Neural cell (in vitro differentiated cells): Measurements from ENCODE around the gene PPP2R2B. TPM values are rescaled to one million over a fixed set of nuclear protein-coding genes. Genes with fewer than 3 reads are reported as not detected.
A peak's percentile ranks its signal among the peaks of the same experiment; 100 is the strongest.

ENCODE experiments used
- H2AFZ ChIP-seq: fragments of 200-600, 300-800 bp; sonication (generic), shearing (Covaris generic); 2 replicates; pipeline ENCODE4 v1.6.0; 2014; ENCODE audit warnings: low read depth, mild to moderate bottlenecking, antibody characterized with exemption, low read length, moderate library complexity
- H3F3A ChIP-seq: fragments of 200-600 bp; shearing (Covaris generic); 2 replicates; pipeline ENCODE4 v1.6.1; 2016; ENCODE audit warnings: mild to moderate bottlenecking, moderate library complexity, mixed read lengths, antibody characterized with exemption, low read length; ENCODE audit not compliant: insufficient read depth, poor library complexity, severe bottlenecking
- H3K27ac ChIP-seq: fragments of 200-600, 300-800 bp; sonication (generic), shearing (Covaris generic); 2 replicates; pipeline ENCODE4 v1.5.1; 2014; ENCODE audit warnings: mild to moderate bottlenecking, low read length, moderate library complexity
- H3K27me3 ChIP-seq: fragments of 300-800, 200-600 bp; sonication (generic), shearing (Covaris generic); 2 replicates; pipeline ENCODE4 v1.6.0; 2014; ENCODE audit warnings: mild to moderate bottlenecking, low read depth, low read length, moderate library complexity; ENCODE audit not compliant: insufficient read depth
- H3K36me3 ChIP-seq: fragments of 300-800, 200-600 bp; sonication (generic), shearing (Covaris generic); 2 replicates; pipeline ENCODE4 v1.5.1; 2014; ENCODE audit warnings: mild to moderate bottlenecking, antibody characterized with exemption, low read length, moderate library complexity; ENCODE audit not compliant: insufficient read depth
- H3K4me2 ChIP-seq: fragments of 300-800, 200-600 bp; sonication (generic), shearing (Covaris generic); 2 replicates; pipeline ENCODE4 v1.6.0; 2014; ENCODE audit warnings: mild to moderate bottlenecking, low read length
- H3K4me3 ChIP-seq: fragments of 300-800, 200-600 bp; sonication (generic), shearing (Covaris generic); 2 replicates; pipeline ENCODE4 v1.5.1; 2014; ENCODE audit warnings: mild to moderate bottlenecking, low read length, moderate library complexity
- H3K79me2 ChIP-seq: fragments of 200-600 bp; shearing (Covaris generic); replicated peaks from 2 replicates; pipeline ENCODE4 v1.6.0; 2014; ENCODE audit warnings: mild to moderate bottlenecking, low read length, moderate library complexity; ENCODE audit not compliant: insufficient read depth
- H3K9ac ChIP-seq: fragments of 300-800, 200-600 bp; sonication (generic), shearing (Covaris generic); 2 replicates; pipeline ENCODE4 v1.6.1; 2016; ENCODE audit warnings: mild to moderate bottlenecking, low read length, mixed read lengths
- H3K9me2 ChIP-seq: fragments of 200-600 bp; shearing (Covaris generic); 2 replicates; pipeline ENCODE4 v1.6.1; 2016; ENCODE audit warnings: mild to moderate bottlenecking, low read length, mixed read lengths; ENCODE audit not compliant: insufficient read depth
- H3K9me3 ChIP-seq: fragments of 200-600, 300-800 bp; sonication (generic), shearing (Covaris generic); 2 replicates; pipeline ENCODE4 v1.6.1; 2016; ENCODE audit warnings: mild to moderate bottlenecking, mixed run types, low read length, moderate library complexity, mixed read lengths
- H4K20me1 ChIP-seq: fragments of 200-600 bp; shearing (Covaris generic); 2 replicates; pipeline ENCODE4 v1.6.1; 2016; ENCODE audit warnings: mild to moderate bottlenecking, mixed run types; ENCODE audit not compliant: insufficient read depth
- CTCF ChIP-seq: fragments of 450-650 bp; IDR thresholded peaks from 2 replicates; pipeline ENCODE4 v1.5.1; 2014; ENCODE audit warnings: antibody characterized with exemption, mild to moderate bottlenecking, moderate library complexity; ENCODE audit not compliant: poor library complexity, severe bottlenecking
- EP300 ChIP-seq: fragments of 450-650 bp; conservative IDR thresholded peaks from 2 replicates; pipeline ENCODE4 v1.6.1; 2014; ENCODE audit warnings: antibody characterized with exemption, mild to moderate bottlenecking, moderate library complexity; ENCODE audit not compliant: poor library complexity, severe bottlenecking
- EZH2 ChIP-seq: fragments of 200-600, 300-800 bp; shearing (Covaris generic), sonication (generic); IDR thresholded peaks from 2 replicates; pipeline ENCODE4 v1.6.1; 2014; ENCODE audit warnings: antibody characterized with exemption, low read length, borderline replicate concordance, mild to moderate bottlenecking; ENCODE audit not compliant: insufficient read depth, poor library complexity, severe bottlenecking
- MXI1 ChIP-seq: fragments of 450-650 bp; conservative IDR thresholded peaks from 2 replicates; pipeline ENCODE4 v1.6.1; 2014; ENCODE audit warnings: antibody characterized with exemption, mild to moderate bottlenecking; ENCODE audit not compliant: poor library complexity, severe bottlenecking
- POLR2AphosphoS5 ChIP-seq: IDR thresholded peaks from 2 replicates; pipeline ENCODE4 v1.6.1; 2012
- RAD21 ChIP-seq: fragments of 450-650 bp; conservative IDR thresholded peaks from 2 replicates; pipeline ENCODE4 v1.6.1; 2014; ENCODE audit warnings: antibody characterized with exemption, mild to moderate bottlenecking, moderate library complexity
- REST ChIP-seq: IDR thresholded peaks from 2 replicates; pipeline ENCODE4 v1.6.1; 2012; ENCODE audit warnings: borderline replicate concordance
- SMC3 ChIP-seq: fragments of 450-650 bp; conservative IDR thresholded peaks from 2 replicates; pipeline ENCODE4 v1.6.1; 2014; ENCODE audit warnings: antibody characterized with exemption, mild to moderate bottlenecking, moderate library complexity; ENCODE audit not compliant: poor library complexity
- TAF1 ChIP-seq: IDR thresholded peaks from 2 replicates; pipeline ENCODE4 v1.6.1; 2012; ENCODE audit warnings: low read depth
- polyA plus RNA-seq: library from polyadenylated mRNA; depleted of rRNA; stranded (reverse); fragments of >200 nt; gene quantifications from 2 replicates; pipeline ENCODE4 v1.2.3, GENCODE V29; 2014

The PPP2R2B gene
- polyA plus RNA-seq, 1 donor from 2014 or later: 250 TPM

- no peak for TF ChIP-seq CTCF
Measured at GRCh38 chr5:146698651-146699050, 179.9 kb downstream of the PPP2R2B start (continued).

GRCh38 chr5:146697211-146697610, 181.3 kb downstream of the PPP2R2B start:
- Histone ChIP-seq H2AFZ (no peak overlapping the region), H3F3A (peaks cover 12% of the 10 kb centered on the region), H3K36me3 (no peaks in the 10 kb centered on the region), H3K4me2 (no peak overlapping the region), H3K9me3 (no peaks in the 10 kb centered on the region), H4K20me1 (no peaks in the 10 kb centered on the region), H3K9ac (no peak overlapping the region), H3K4me3 (no peak overlapping the region), H3K79me2 (no peaks in the 10 kb centered on the region), H3K27me3 (no peaks in the 10 kb centered on the region), H3K27ac (peak overlapping the region; percentile 7), H3K9me2 (no peaks in the 10 kb centered on the region)
- TF ChIP-seq EP300 (no peak), POLR2AphosphoS5 (no peak), EZH2 (no peak), MXI1 (no peak), RAD21 (no peak), TAF1 (no peak), CTCF (no peak), SMC3 (no peak), REST (no peak)

GRCh38 chr5:146695646-146696045, 182.9 kb downstream of the PPP2R2B start:
- H3K9me2 ChIP-seq: no peaks in the 10 kb centered on the region
- peaks cover 10% of the 10 kb centered on the region for H3F3A ChIP-seq
- no peak overlapping the region for H3K4me3 ChIP-seq
- H2AFZ ChIP-seq: no peak overlapping the region
- no peaks in the 10 kb centered on the region for H3K9me3 ChIP-seq
- H3K79me2 ChIP-seq: no peaks in the 10 kb centered on the region
- no peaks in the 10 kb centered on the region for H4K20me1 ChIP-seq
- H3K27ac ChIP-seq: no peak overlapping the region
- H3K4me2 ChIP-seq: no peak overlapping the region
- no peak overlapping the region for H3K9ac ChIP-seq
- H3K36me3 ChIP-seq: peaks cover 5% of the 10 kb centered on the region
- H3K27me3 ChIP-seq: no peaks in the 10 kb centered on the region
- TF ChIP-seq POLR2AphosphoS5 (no peak), RAD21 (no peak), SMC3 (no peak), TAF1 (no peak), EZH2 (no peak), CTCF (no peak), REST (no peak), EP300 (no peak), MXI1 (no peak)
